Epithelial cell of proximal tubule (primary cell): Measurements from ENCODE around the gene HOXB8. TPM values are rescaled to one million over a fixed set of nuclear protein-coding genes. Genes with fewer than 3 reads are reported as not detected.

Experiments
- DNase-seq: peaks from one replicate; pipeline ENCODE4 v3.0.0-alpha.2; 2011; ENCODE audit warnings: low read depth
- H3K4me3 ChIP-seq: 2 replicates; pipeline ENCODE4 v1.5.1; 2011; ENCODE audit warnings: low read depth, mild to moderate bottlenecking, low read length
- CTCF ChIP-seq: conservative IDR thresholded peaks from 2 replicates; pipeline ENCODE4 v1.5.1; 2012; ENCODE audit warnings: low read depth, mild to moderate bottlenecking, low read length
- total RNA-seq: library from RNA; depleted of rRNA; stranded (reverse); fragments of >200 nt; gene quantifications from 2 replicates; pipeline ENCODE4 v1.2.3, GENCODE V29; 2015

The HOXB8 gene
- total RNA-seq, 1 donor from 2014 or later: 12.7 TPM

GRCh38 chr17:48621410-48622392 lies 6.6 kb upstream of the HOXB8 start:
- no peak for DNase-seq
- no peak for TF ChIP-seq CTCF
- peak overlapping the region; percentile 21 for H3K4me3 ChIP-seq

- peak overlapping the region; percentile 53 for H3K4me3 ChIP-seq
- no peak for TF ChIP-seq CTCF
These were observed 5.5 kb upstream of the HOXB8 start for GRCh38 chr17:48620461-48621139.

GRCh38 chr17:48619826-48620449 lies 4.8 kb upstream of the HOXB8 start:
- DNase-seq: no peak
- TF ChIP-seq CTCF: no peak
- H3K4me3 ChIP-seq: peak overlapping the region; percentile 53

More at GRCh38 chr17:48620461-48621139, 5.5 kb upstream of the HOXB8 start:
- no peak for DNase-seq

GRCh38 chr17:48618256-48618896 lies 3.3 kb upstream of the HOXB8 start:
- H3K4me3 ChIP-seq: peak overlapping the region; percentile 86
- TF ChIP-seq CTCF: peak; percentile 91
- DNase-seq: no peak

- peak overlapping the region; percentile 86 for H3K4me3 ChIP-seq
- DNase-seq: no peak
- no peak for TF ChIP-seq CTCF
These were observed 2.6 kb upstream of the HOXB8 start for GRCh38 chr17:48617471-48618255.
